Measurements from ENCODE around the gene EBI3. TPM values are rescaled to one million over a fixed set of nuclear protein-coding genes. Genes with fewer than 3 reads are reported as not detected.
"Not testable (repeated sequence)": the region's sequence is repeated elsewhere in the genome, so short reads cannot be mapped to it uniquely, and the experiment has no call there.

EBI3 gene
- total and polyA plus RNA-seq, 9 donors: 0.52 to 1.7 (median 0.68) TPM

- Histone ChIP-seq H3K9me3 (replicated peaks; ENCODE audit: control insufficient read depth, low read depth, low read length) (no peaks in the 10 kb centered on the region), H3K4me3 (ENCODE audit: low read length) (no peak overlapping the region), H3K36me3 (ENCODE audit: control insufficient read depth, insufficient read depth, low read length) (no peaks in the 10 kb centered on the region), H3K4me1 (ENCODE audit: control insufficient read depth, insufficient read depth, low read length) (peaks cover 18% of the 10 kb centered on the region), H3K27ac (ENCODE audit: low read length) (no peak overlapping the region), H3K27me3 (ENCODE audit: control insufficient read depth, insufficient read depth, low read length) (peaks cover 2% of the 10 kb centered on the region)
- DNase-seq: no peak
- WGBS (ENCODE audit: insufficient coverage): 85% methylated on average over 8 of the region's 10 CpGs
These were observed 41.8 kb upstream of the EBI3 start for GRCh38 chr19:4187313-4188122.

DNA sequence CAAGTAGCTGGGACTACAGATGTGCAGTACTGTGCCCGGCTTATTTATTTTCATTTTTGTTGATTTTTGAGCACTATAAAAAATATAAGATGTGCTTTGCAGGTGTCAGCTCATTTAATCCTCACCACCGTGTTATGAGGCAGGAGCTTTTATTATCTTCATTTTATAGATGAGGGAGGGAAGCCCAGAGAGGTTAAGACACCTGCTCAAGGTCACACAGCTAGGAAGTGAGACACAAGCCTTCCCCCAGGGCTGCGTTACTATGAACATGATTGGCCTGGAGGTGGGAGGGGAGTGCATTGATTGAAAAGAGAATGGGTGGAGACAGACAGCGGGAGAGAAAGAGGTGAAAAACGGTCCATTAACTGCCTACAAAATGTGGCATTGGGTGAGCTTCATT lies 39.7 kb upstream of the EBI3 start:
- no peaks in the 10 kb centered on the region for H3K36me3 ChIP-seq (ENCODE audit: control insufficient read depth, insufficient read depth, low read length)
- no peak overlapping the region for H3K4me3 ChIP-seq (ENCODE audit: low read length)
- no peak overlapping the region for H3K27ac ChIP-seq (ENCODE audit: low read length)
- 73% methylated on average over 2 of the region's 5 CpGs for WGBS (ENCODE audit: insufficient coverage)
- DNase-seq: no peak
- no peaks in the 10 kb centered on the region for H3K9me3 ChIP-seq (replicated peaks; ENCODE audit: control insufficient read depth, low read depth, low read length)
- peaks cover under 1% of the 10 kb centered on the region for H3K27me3 ChIP-seq (ENCODE audit: control insufficient read depth, insufficient read depth, low read length)
- H3K4me1 ChIP-seq (ENCODE audit: control insufficient read depth, insufficient read depth, low read length): no peaks in the 10 kb centered on the region

GRCh38 chr19:4192537-4192936 lies 36.8 kb upstream of the EBI3 start:
- no CpG with 5 or more reads among the region's 3 CpGs for WGBS (ENCODE audit: insufficient coverage)

GRCh38 chr19:4194353-4194752 lies 35.0 kb upstream of the EBI3 start:
- no peak for DNase-seq
- WGBS (ENCODE audit: insufficient coverage): 74% methylated on average over 3 of the region's 7 CpGs

More at GRCh38 chr19:4192537-4192936, 36.8 kb upstream of the EBI3 start:
- not testable (repeated sequence) for H3K27ac ChIP-seq (ENCODE audit: low read length); H3K27me3 ChIP-seq (ENCODE audit: control insufficient read depth, insufficient read depth, low read length); H3K9me3 ChIP-seq (replicated peaks; ENCODE audit: control insufficient read depth, low read depth, low read length); DNase-seq; H3K4me1 ChIP-seq (ENCODE audit: control insufficient read depth, insufficient read depth, low read length); H3K4me3 ChIP-seq (ENCODE audit: low read length); H3K36me3 ChIP-seq (ENCODE audit: control insufficient read depth, insufficient read depth, low read length)

GRCh38 chr19:4196009-4196408 lies 33.3 kb upstream of the EBI3 start:
- Histone ChIP-seq H3K36me3 (ENCODE audit: control insufficient read depth, insufficient read depth, low read length) (no peaks in the 10 kb centered on the region), H3K4me3 (ENCODE audit: low read length) (no peak overlapping the region), H3K27me3 (ENCODE audit: control insufficient read depth, insufficient read depth, low read length) (peaks cover 29% of the 10 kb centered on the region), H3K4me1 (ENCODE audit: control insufficient read depth, insufficient read depth, low read length) (no peaks in the 10 kb centered on the region), H3K9me3 (replicated peaks; ENCODE audit: control insufficient read depth, low read depth, low read length) (no peaks in the 10 kb centered on the region), H3K27ac (ENCODE audit: low read length) (no peak overlapping the region)
- DNase-seq: no peak
- 83% methylated on average over 3 of the region's 8 CpGs for WGBS (ENCODE audit: insufficient coverage)

More at GRCh38 chr19:4194353-4194752, 35.0 kb upstream of the EBI3 start:
- Histone ChIP-seq H3K36me3 (ENCODE audit: control insufficient read depth, insufficient read depth, low read length) (no peaks in the 10 kb centered on the region), H3K27ac (ENCODE audit: low read length) (no peak overlapping the region), H3K4me1 (ENCODE audit: control insufficient read depth, insufficient read depth, low read length) (no peaks in the 10 kb centered on the region), H3K4me3 (ENCODE audit: low read length) (no peak overlapping the region), H3K27me3 (ENCODE audit: control insufficient read depth, insufficient read depth, low read length) (peaks cover 21% of the 10 kb centered on the region), H3K9me3 (replicated peaks; ENCODE audit: control insufficient read depth, low read depth, low read length) (no peaks in the 10 kb centered on the region)

GRCh38 chr19:4196587-4197148 lies 32.7 kb upstream of the EBI3 start:
- H3K27me3 ChIP-seq (ENCODE audit: control insufficient read depth, insufficient read depth, low read length): peaks cover 32% of the 10 kb centered on the region

GRCh38 chr19:4197228-4197624 lies 32.1 kb upstream of the EBI3 start:
- Histone ChIP-seq H3K36me3 (ENCODE audit: control insufficient read depth, insufficient read depth, low read length) (no peaks in the 10 kb centered on the region), H3K27me3 (ENCODE audit: control insufficient read depth, insufficient read depth, low read length) (peaks cover 32% of the 10 kb centered on the region), H3K27ac (ENCODE audit: low read length) (no peak overlapping the region), H3K4me3 (ENCODE audit: low read length) (no peak overlapping the region), H3K4me1 (ENCODE audit: control insufficient read depth, insufficient read depth, low read length) (no peaks in the 10 kb centered on the region), H3K9me3 (replicated peaks; ENCODE audit: control insufficient read depth, low read depth, low read length) (no peaks in the 10 kb centered on the region)
- 89% methylated on average over 5 of the region's 5 CpGs for WGBS (ENCODE audit: insufficient coverage)
- no peak for DNase-seq

More at GRCh38 chr19:4196587-4197148, 32.7 kb upstream of the EBI3 start:
- no peak for DNase-seq
- 79% methylated on average over 22 of the region's 22 CpGs for WGBS (ENCODE audit: insufficient coverage)
- H3K36me3 ChIP-seq (ENCODE audit: control insufficient read depth, insufficient read depth, low read length): no peaks in the 10 kb centered on the region
- no peak overlapping the region for H3K4me3 ChIP-seq (ENCODE audit: low read length)
- no peak overlapping the region for H3K27ac ChIP-seq (ENCODE audit: low read length)
- no peaks in the 10 kb centered on the region for H3K4me1 ChIP-seq (ENCODE audit: control insufficient read depth, insufficient read depth, low read length)
- no peaks in the 10 kb centered on the region for H3K9me3 ChIP-seq (replicated peaks; ENCODE audit: control insufficient read depth, low read depth, low read length)

- H3K4me1 ChIP-seq (ENCODE audit: control insufficient read depth, insufficient read depth, low read length): no peaks in the 10 kb centered on the region
- no peaks in the 10 kb centered on the region for H3K9me3 ChIP-seq (replicated peaks; ENCODE audit: control insufficient read depth, low read depth, low read length)
- peaks cover 32% of the 10 kb centered on the region for H3K27me3 ChIP-seq (ENCODE audit: control insufficient read depth, insufficient read depth, low read length)
- 30% methylated on average over 35 of the region's 70 CpGs for WGBS (ENCODE audit: insufficient coverage)
- DNase-seq: no peak
- H3K36me3 ChIP-seq (ENCODE audit: control insufficient read depth, insufficient read depth, low read length): no peaks in the 10 kb centered on the region
- no peak overlapping the region for H3K4me3 ChIP-seq (ENCODE audit: low read length)
- H3K27ac ChIP-seq (ENCODE audit: low read length): no peak overlapping the region
These were observed 31.5 kb upstream of the EBI3 start for GRCh38 chr19:4197625-4198466.

DNA sequence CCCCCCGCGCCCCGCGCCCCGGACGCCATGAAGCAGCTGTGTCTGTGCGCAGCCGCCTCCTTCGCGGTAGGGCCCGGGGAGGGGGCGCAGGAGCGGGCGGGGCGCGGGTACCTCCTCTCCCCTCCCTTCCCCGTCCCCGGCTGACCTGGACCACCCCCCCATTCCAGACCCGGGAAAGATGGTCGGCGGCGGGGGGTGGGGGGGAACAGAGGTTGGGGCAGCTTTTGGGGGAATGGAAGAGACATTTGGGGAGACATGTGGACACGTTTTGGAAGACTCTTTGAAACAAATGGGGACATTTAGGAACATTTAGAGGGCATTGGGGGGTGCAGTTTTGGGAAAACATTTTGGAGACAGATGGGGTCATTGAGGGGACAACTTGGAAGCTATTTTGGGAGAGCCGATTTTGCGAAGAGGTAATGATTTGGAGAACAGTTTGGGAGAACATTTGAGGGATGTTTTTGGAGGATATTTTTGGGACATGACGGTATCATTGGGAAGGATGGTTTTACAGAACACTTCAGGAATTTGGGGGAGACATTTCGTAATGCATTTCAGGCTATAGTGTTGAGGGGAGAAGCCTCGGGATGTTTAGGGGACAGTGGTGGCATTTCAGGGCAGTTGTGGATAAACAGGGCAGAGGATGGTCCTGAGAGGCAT lies 30.7 kb upstream of the EBI3 start:
- Histone ChIP-seq H3K4me3 (ENCODE audit: low read length) (no peak overlapping the region), H3K9me3 (replicated peaks; ENCODE audit: control insufficient read depth, low read depth, low read length) (no peaks in the 10 kb centered on the region)
- 20% methylated on average over 6 of the region's 28 CpGs for WGBS (ENCODE audit: insufficient coverage)

More for the DNA sequence above, 30.7 kb upstream of the EBI3 start:
- no peak for DNase-seq
- Histone ChIP-seq H3K27me3 (ENCODE audit: control insufficient read depth, insufficient read depth, low read length) (peaks cover 32% of the 10 kb centered on the region), H3K36me3 (ENCODE audit: control insufficient read depth, insufficient read depth, low read length) (no peaks in the 10 kb centered on the region), H3K4me1 (ENCODE audit: control insufficient read depth, insufficient read depth, low read length) (no peaks in the 10 kb centered on the region), H3K27ac (ENCODE audit: low read length) (no peak overlapping the region)
